Fibroblast of lung (primary cell): Measurements from ENCODE around the gene FBXW11.

ENCODE experiments used
- CTCF ChIP-seq, 2 donors: IDR thresholded peaks in 1 of 2; conservative IDR thresholded peaks in 1 of 2; 1 replicate in 1 of 2; 2 replicates in 1 of 2; pipeline ENCODE4 v1.5.1; 2011 to 2012; ENCODE audit warnings: low read length in 2 of 2, control low read depth in 1 of 2, inconsistent platforms in 1 of 2, low read depth in 1 of 2, mild to moderate bottlenecking in 1 of 2
- EZH2 ChIP-seq: IDR thresholded peaks from 2 replicates; pipeline ENCODE4 v1.5.1; 2012; ENCODE audit warnings: low read length, control low read depth, mild to moderate bottlenecking; ENCODE audit errors: missing control alignments

GRCh38 chr5:172054611-172055153, 48.2 kb upstream of the FBXW11 start:
- TF ChIP-seq CTCF (conservative IDR thresholded peaks at IDR 0.05 in 1 of 2, IDR thresholded peaks at IDR 0.05 in 1 of 2; ENCODE audit: low read depth in 1 of 2, low read length in 2 of 2) (no peak), EZH2 (no peak)
